ENCODE measurements around the gene PTPRK.

The PTPRK gene

GRCh38 chr6:128131566-128131965, 388.8 kb downstream of the PTPRK start:
- no peak for DNase-seq (ENCODE audit: low read depth)

- DNase-seq (ENCODE audit: low read depth): no peak
Observed at GRCh38 chr6:128131036-128131435, 389.4 kb downstream of the PTPRK start.

GRCh38 chr6:128129679-128130078, 390.7 kb downstream of the PTPRK start:
- no peak for DNase-seq (ENCODE audit: low read depth)

DNA sequence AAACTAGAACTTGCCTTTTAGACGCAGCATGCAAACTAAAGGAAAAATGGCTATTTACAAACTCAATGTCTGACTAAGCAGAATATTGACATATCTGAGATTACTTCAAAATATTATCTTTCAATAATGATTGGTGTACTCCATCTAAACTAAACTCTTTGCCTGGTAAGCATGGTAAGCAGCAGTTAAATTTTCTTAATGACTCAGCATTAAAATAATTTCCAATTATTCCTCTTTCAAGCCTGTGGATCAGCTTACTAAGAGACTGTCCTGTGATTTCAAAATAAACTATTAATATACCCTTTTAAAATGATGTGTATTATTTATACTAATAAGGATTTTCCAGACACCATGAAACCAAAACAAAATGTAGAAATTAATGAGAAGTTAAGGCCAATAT, 392.7 kb downstream of the PTPRK start:
- DNase-seq (ENCODE audit: low read depth): no peak

DNA sequence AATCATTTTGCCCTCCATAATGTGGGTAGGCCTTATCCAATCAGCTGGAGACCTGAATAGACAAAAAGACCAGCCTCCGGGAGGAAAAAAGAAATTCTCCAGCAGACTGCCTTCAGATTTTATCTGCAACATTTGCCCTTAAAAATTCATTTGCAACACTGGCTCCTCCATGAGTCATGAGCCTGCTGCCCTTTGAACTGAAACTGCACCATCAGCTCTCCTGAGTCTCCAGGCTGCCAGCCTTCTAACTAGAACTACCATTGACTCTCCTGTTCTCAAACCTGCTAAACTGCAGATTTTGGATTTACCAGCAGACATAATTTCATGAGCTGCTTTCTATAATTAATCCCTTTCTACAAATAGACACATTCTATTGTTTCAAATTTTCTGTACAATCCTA, 395.7 kb downstream of the PTPRK start:
- DNase-seq (ENCODE audit: low read depth): no peak

DNA sequence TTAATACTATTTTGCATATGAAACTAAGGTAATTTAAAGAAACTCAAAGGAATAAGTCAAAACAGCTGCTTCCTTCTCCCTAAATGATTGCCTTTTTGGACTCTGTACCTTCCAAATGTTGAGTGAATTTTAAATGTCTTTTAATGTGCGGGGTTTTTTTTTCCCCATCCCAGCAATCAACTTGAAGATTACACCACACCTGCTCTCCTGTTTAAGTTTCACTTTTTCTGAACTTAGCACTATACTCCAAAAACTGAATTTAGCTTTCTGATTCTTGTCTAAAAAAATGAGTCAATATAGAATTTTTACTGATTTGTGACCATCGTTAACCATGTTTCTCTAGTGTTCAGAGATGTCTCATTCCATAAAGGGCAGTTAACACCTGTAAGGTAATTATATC, 398.8 kb downstream of the PTPRK start:
- no peak for DNase-seq (ENCODE audit: low read depth)

DNA sequence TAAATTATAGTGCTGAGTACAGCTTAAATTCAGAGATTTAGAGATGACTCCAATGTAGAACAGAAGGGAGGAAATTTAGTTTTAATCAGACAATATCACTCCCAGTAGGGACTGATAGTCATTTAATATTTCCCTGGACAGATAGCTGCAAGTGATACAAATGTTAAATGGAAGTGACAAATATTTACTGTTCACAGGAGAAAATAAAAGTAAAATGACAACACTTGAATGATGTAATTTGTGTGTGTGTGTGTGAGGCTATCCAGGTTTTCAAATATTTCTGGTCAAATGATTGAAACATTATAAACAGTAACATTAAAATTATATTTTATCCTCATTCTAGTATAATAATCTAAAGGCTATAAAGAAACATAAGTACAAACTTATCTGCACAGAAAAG, 399.2 kb downstream of the PTPRK start:
- no peak for DNase-seq (ENCODE audit: low read depth)

DNA sequence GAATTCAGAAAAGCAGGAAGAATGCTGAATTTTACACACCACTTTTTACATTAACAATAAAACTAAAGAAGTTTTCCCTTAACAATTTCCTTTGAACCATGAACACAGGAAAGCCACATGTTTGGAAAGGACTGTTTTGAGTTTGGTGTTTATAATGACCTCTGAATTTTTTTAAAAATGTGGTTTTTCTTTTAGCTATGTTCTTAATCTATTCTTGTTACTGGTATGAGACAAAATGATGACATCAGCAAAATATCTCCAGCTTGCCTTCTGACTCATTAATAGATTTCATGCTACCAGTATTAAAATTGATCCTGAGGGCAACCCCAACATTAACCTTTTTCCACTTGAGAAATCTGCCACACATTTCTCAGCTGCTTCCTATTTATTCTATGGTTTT, 402.0 kb downstream of the PTPRK start:
- no peak for DNase-seq (ENCODE audit: low read depth)

DNA sequence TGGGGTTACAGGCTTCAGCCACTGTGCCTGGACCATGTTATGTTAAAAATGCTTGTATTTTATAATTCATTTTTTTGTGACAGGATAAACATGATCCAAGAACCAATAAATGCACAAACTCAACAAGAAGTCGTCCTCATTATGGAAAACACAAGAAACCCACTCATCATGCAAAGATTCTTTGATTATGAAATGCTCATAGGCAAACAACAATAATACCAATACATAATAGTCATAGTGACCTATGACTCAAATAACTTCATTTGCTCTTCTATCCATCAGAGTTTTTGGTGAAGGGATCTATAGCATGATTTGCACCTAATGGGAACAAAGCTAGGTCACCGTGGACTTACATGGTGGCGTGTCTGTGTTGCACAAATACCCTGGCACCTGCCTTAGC, 402.5 kb downstream of the PTPRK start:
- no peak for DNase-seq (ENCODE audit: low read depth)

GRCh38 chr6:128114164-128114563, 406.2 kb downstream of the PTPRK start:
- no peak for DNase-seq (ENCODE audit: low read depth)

DNA sequence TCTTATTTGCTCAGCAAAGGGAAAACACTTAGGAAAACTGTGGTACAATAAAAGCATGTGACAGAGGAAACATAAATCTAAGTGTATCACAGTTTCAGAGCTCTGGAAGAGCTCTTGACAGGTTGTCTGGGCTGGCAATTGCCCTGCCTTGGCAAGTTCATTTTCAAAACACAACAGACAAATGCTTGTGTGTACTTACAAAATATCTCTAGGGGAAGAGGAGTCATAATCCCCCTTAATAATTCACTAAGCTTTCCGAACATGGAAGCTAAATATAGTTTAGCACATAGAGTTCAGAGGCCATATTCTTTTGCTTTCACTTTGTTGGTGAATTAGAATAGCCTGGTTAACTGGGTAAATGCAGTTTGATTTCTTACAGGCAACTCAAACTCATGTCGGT, 407.9 kb downstream of the PTPRK start:
- DNase-seq (ENCODE audit: low read depth): no peak

- no peak for DNase-seq (ENCODE audit: low read depth)
Observed at GRCh38 chr6:128111096-128111495, 409.3 kb downstream of the PTPRK start.

DNA sequence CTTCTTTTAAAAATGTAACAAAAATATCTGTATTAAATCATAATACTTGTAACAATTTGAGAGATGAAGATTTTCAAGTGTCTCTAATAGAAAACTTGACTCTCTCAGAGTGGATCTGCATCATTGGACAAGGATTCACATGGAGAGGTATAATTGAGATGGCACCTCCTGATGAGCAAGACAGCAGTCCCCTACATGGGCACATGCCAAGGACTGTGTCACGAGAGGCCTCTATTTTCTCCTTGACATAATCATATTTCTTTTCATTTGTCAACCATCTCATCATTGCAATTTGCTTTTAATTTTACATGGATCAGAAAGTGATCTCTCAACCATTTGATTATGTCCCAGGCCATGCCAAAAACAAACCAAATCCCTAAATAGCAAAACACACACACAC, 412.7 kb downstream of the PTPRK start:
- no peak for DNase-seq (ENCODE audit: low read depth)

GRCh38 chr6:128099571-128100197, 420.7 kb downstream of the PTPRK start:
- DNase-seq (ENCODE audit: low read depth): no peak

DNA sequence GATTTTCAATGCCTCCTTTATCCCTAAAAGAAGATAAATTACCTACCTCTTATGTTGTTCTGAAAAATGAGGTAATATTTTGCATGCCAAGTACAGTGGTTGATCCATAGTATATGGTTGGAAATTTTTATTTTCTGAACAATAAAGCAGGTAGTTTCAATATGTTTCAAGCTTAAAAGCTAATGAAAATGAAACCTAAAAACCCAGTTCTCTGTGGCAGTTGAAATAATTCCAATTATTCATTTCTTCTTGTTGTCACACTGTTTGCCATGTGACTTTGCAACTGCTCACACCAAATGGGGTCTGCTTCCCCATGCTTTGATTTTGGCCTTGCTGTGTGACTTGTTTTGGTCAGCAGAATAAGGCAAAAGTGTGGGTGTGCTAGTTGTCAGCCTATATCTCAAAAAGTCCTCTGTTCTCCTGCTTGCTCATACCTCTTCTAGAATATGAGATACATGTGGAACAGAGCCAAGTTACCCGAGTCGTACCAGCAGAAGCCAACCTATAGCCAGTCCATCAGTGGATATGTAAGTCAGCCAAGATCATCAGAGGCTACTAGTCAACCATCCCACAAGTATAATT, 422.3 kb downstream of the PTPRK start:
- DNase-seq (ENCODE audit: low read depth): no peak

GRCh38 chr6:128097009-128097408, 423.4 kb downstream of the PTPRK start:
- no peak for DNase-seq (ENCODE audit: low read depth)

DNA sequence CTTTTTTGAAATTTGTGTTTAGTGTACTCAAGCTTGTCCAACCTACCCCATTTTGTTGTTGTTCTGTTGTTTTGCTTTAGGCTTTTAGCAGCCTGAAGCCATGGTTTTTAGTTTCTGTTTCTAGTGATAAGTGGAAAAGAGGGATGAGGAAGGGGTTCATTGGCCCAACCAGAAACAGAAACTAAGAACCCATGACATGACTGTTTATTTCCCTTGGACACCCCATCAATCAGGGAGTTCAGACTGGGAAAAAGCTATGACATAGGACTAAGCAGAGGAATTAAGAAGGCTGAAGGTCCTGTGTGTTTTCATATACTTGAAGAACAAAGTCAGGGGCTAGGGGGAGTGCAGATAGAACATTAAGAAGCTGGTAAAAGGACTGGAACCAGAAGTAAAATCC, 425.0 kb downstream of the PTPRK start:
- no peak for DNase-seq (ENCODE audit: low read depth)

GRCh38 chr6:128079021-128079420, 441.4 kb downstream of the PTPRK start:
- no peak for DNase-seq (ENCODE audit: low read depth)

- no peak for DNase-seq (ENCODE audit: low read depth)
Observed at GRCh38 chr6:128078276-128078675, 442.1 kb downstream of the PTPRK start.

- no peak for DNase-seq (ENCODE audit: low read depth)
Observed at GRCh38 chr6:128076843-128077242, 443.6 kb downstream of the PTPRK start.

GRCh38 chr6:128074567-128074966, 445.8 kb downstream of the PTPRK start:
- DNase-seq (ENCODE audit: low read depth): no peak

- no peak for DNase-seq (ENCODE audit: low read depth)
Observed at GRCh38 chr6:128073389-128073788, 447.0 kb downstream of the PTPRK start.

DNA sequence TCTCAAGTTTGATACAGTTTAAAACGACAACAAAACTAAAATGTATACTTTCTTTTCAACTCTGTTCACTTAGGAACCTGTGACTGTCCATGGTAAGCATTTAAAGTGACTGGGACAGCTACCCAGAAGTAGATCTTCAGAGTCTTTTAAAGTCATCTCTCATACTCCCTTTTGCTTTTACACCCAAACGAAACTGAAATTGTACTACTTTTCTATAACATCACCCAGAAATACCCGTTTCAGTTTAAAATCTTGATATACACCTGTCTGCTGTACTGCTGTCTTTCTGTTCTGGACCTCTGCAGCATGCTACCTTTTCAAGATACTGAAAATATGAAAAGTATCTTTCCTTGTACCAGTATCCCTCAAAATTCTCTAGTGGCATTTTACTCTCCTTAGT, 449.2 kb downstream of the PTPRK start:
- DNase-seq (ENCODE audit: low read depth): no peak

GRCh38 chr6:128070406-128070805, 450.0 kb downstream of the PTPRK start:
- no peak for DNase-seq (ENCODE audit: low read depth)
